ENCODE data around the gene CLDN11.

- TF ChIP-seq CTCF (IDR thresholded peaks at IDR 0.05), result no peak
- TF ChIP-seq EZH2 (IDR thresholded peaks at IDR 0.05), result no peak
Measured at GRCh38 chr3:170471149-170471548, 52.5 kb downstream of the CLDN11 start.
